ENCODE measurements around the gene ARMC6. TPM values are rescaled to one million over a fixed set of nuclear protein-coding genes. Genes with fewer than 3 reads are reported as not detected.

The ARMC6 gene
- total and polyA plus RNA-seq, 7 donors: 11.4 to 23.5 (median 15.6) TPM

DNA sequence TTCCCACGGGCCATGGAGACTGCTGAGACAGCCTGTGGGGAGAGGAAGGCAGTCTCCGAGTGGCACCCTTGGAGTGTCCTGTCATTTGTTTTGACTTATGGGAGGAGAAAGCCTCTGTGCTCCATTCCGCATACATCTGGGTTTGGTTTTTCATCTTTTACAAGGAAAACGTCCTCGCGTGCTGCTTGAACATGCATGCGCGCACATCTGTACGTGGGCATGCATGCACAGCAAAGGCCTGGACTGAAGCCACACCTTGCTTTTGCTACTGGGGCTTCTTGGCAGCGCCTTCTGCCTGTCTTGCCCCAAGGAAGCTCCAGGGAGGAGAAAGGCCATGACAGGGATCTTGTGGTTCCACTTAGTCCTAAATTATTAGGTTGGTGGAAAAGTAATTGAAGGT lies 44.1 kb upstream of the ARMC6 start:
- DNase-seq: no peak
- Histone ChIP-seq H3K4me3 (no peak overlapping the region), H3K27me3 (peaks cover 0 to 2% (median 0%) of the 10 kb centered on the region in 3 donors), H3K9me3 (no peaks in the 10 kb centered on the region), H3K36me3 (peaks cover 0 to 33% (median 22%) of the 10 kb centered on the region in 4 donors), H3K27ac (no peak overlapping the region), H3K4me1 (peaks cover 0 to 4% (median 0%) of the 10 kb centered on the region in 4 donors)
- TF ChIP-seq POLR2A (IDR thresholded peaks at IDR 0.05) (no peak), POLR2AphosphoS5 (IDR thresholded peaks at IDR 0.05) (no peak), EP300 (IDR thresholded peaks at IDR 0.05) (no peak)
- TF ChIP-seq, protein P1, sequence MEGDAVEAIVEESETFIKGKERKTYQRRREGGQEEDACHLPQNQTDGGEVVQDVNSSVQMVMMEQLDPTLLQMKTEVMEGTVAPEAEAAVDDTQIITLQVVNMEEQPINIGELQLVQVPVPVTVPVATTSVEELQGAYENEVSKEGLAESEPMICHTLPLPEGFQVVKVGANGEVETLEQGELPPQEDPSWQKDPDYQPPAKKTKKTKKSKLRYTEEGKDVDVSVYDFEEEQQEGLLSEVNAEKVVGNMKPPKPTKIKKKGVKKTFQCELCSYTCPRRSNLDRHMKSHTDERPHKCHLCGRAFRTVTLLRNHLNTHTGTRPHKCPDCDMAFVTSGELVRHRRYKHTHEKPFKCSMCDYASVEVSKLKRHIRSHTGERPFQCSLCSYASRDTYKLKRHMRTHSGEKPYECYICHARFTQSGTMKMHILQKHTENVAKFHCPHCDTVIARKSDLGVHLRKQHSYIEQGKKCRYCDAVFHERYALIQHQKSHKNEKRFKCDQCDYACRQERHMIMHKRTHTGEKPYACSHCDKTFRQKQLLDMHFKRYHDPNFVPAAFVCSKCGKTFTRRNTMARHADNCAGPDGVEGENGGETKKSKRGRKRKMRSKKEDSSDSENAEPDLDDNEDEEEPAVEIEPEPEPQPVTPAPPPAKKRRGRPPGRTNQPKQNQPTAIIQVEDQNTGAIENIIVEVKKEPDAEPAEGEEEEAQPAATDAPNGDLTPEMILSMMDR (IDR thresholded peaks at IDR 0.05): no peak
- intact Hi-C loops (cut with DNase I): no loop called here
- 76 to 86% methylated on average over 10 of the region's 10 CpGs for WGBS, 2 donors

DNA sequence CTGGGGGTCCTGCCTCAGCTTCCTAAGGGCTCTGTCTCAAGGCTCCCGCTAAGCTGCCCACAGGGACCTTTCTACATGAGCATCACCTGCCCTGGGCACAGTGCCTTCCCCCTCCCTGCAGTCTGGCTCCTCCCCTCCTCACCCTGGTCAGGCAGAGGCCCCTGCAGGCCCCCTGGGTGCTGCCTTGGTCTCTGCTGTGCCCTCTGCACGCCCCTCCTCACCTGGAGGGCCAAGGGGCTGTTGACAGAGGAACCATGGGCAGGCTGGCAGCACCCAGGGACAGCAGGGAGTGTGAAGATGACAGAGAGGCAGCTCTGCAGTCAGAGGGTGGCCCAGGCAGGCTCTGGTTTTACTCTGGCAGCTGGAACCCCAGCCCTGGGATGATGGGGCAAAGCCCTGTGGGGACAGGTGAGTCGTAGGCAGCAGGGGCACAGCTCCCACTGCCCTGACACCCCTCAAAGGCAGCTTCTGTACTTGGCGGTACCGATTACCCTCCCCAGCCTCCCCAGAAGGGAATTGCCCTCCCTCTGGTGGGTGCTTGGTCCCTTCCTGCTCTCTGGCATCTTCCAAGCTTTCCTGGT lies 43.2 kb upstream of the ARMC6 start:
- H3K36me3 ChIP-seq: peaks cover 5 to 42% (median 23%) of the 10 kb centered on the region in 4 donors
- TF ChIP-seq, protein P1 (IDR thresholded peaks at IDR 0.05): no peak
- TF ChIP-seq POLR2A (IDR thresholded peaks at IDR 0.05): no peak
- no peak for TF ChIP-seq POLR2AphosphoS5 (IDR thresholded peaks at IDR 0.05)
- no peak for TF ChIP-seq EP300 (IDR thresholded peaks at IDR 0.05)

DNA sequence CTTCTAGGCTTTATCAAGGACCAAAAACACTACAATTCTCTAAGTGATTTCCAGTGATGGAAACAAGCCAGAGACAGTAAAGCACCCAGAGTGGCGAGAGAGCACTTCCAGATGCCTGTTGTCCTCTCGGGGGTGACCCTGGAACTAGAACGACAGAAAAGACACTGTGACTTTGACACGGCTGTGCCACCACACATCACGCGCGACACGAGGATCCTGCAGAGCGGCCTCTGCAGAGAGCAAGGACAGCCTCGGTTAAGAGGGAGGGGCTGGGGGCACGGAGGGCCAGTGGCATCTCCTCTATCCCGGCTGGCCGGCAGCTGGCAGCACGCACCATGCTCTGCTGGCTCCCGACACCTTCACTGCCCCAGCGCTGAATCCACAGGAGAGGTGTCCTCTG lies 42.4 kb upstream of the ARMC6 start:
- intact Hi-C loops (cut with DNase I): no loop called here
- 89 to 90% methylated on average over 16 of the region's 16 CpGs for WGBS, 2 donors
- DNase-seq: no peak
- Histone ChIP-seq H3K9me3 (no peaks in the 10 kb centered on the region), H3K27me3 (no peaks in the 10 kb centered on the region), H3K36me3 (peaks cover 9 to 49% (median 23%) of the 10 kb centered on the region in 4 donors), H3K27ac (no peak overlapping the region), H3K4me1 (peaks cover 0 to 4% (median 0%) of the 10 kb centered on the region in 4 donors), H3K4me3 (no peak overlapping the region)
- TF ChIP-seq POLR2A (IDR thresholded peaks at IDR 0.05) (no peak), POLR2AphosphoS5 (IDR thresholded peaks at IDR 0.05) (no peak), EP300 (IDR thresholded peaks at IDR 0.05) (no peak)
- TF ChIP-seq, protein P1 (IDR thresholded peaks at IDR 0.05): no peak

More for the DNA sequence above, 43.2 kb upstream of the ARMC6 start:
- H3K27ac ChIP-seq: no peak overlapping the region
- intact Hi-C loops (cut with DNase I): no loop called here
- no peak for DNase-seq
- no peaks in the 10 kb centered on the region for H3K9me3 ChIP-seq
- no peaks in the 10 kb centered on the region for H3K27me3 ChIP-seq
- WGBS, 2 donors: 79 to 87% methylated on average over 5 of the region's 5 CpGs
- peaks cover 0 to 4% (median 0%) of the 10 kb centered on the region in 4 donors for H3K4me1 ChIP-seq
- no peak overlapping the region for H3K4me3 ChIP-seq

DNA sequence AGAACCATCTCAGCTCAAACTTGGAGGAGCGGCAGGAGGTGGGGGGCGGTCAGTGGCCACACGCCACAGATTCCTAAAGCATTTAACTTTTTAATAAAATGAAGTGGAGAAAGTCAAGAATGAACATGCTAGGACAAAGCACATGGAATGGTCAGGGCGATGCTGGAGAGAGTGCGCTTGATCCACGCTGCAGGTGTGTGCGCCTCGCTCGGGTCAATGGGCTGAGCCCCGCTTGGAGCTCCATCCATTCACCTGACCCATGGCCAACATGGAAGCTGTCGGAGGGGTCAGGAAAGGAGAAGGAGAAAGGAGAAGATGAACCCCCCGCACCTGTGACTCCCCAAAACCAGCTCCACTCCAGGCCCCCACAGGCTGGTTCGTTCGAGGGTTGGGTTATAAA lies 41.9 kb upstream of the ARMC6 start:
- Histone ChIP-seq H3K27me3 (no peaks in the 10 kb centered on the region), H3K36me3 (peaks cover 9 to 53% (median 23%) of the 10 kb centered on the region in 4 donors), H3K4me3 (no peak overlapping the region), H3K9me3 (no peaks in the 10 kb centered on the region), H3K4me1 (peaks cover 0 to 2% (median 0%) of the 10 kb centered on the region in 4 donors), H3K27ac (no peak overlapping the region)
- no peak for TF ChIP-seq POLR2A (IDR thresholded peaks at IDR 0.05)
- TF ChIP-seq, protein P1 (IDR thresholded peaks at IDR 0.05): no peak
- TF ChIP-seq POLR2AphosphoS5 (IDR thresholded peaks at IDR 0.05): no peak
- no peak for TF ChIP-seq EP300 (IDR thresholded peaks at IDR 0.05)
- intact Hi-C loops (cut with DNase I): no loop called here
- 95 to 97% methylated on average over 14 of the region's 14 CpGs for WGBS, 2 donors
- no peak for DNase-seq

DNA sequence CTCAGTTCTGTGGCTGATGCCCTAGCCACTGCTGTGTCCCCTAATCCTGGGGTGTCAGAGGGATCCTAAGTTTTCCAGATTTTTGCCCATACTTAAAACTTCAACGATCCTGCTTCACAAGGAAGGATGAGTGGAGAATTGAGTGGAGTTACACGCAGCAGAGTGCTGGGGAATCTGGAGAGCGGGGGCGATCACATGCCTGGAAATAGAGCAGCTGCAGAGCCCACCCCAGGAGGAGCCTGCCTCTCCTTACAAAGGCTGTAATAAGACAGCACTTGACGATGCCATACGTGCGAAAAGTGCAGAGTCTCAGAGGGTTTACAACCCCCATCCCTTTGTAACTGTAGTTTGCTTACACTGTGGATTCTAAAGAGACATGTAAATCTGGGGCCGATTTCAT lies 40.7 kb upstream of the ARMC6 start:
- H3K9me3 ChIP-seq: no peaks in the 10 kb centered on the region
- TF ChIP-seq, protein P1 (IDR thresholded peaks at IDR 0.05): no peak
- TF ChIP-seq POLR2AphosphoS5 (IDR thresholded peaks at IDR 0.05): no peak
- no peak for TF ChIP-seq POLR2A (IDR thresholded peaks at IDR 0.05)
- no peak for TF ChIP-seq EP300 (IDR thresholded peaks at IDR 0.05)
- H3K27me3 ChIP-seq: no peaks in the 10 kb centered on the region
- no peak overlapping the region for H3K4me3 ChIP-seq
- H3K4me1 ChIP-seq: no peaks in the 10 kb centered on the region
- 94% methylated on average over 8 of the region's 8 CpGs for WGBS, 2 donors
- no peak for DNase-seq
- H3K36me3 ChIP-seq: peaks cover 9 to 59% (median 23%) of the 10 kb centered on the region in 4 donors
- intact Hi-C loops (cut with DNase I): no loop called here
- H3K27ac ChIP-seq: no peak overlapping the region

Measured in sigmoid colon (tissue), 7 donors.